Measurements from ENCODE around the gene DOK6. TPM values are rescaled to one million over a fixed set of nuclear protein-coding genes. Genes with fewer than 3 reads are reported as not detected.

Gene DOK6
- total RNA-seq, 1 donor from 2014 or later: 7.0 TPM

DNA sequence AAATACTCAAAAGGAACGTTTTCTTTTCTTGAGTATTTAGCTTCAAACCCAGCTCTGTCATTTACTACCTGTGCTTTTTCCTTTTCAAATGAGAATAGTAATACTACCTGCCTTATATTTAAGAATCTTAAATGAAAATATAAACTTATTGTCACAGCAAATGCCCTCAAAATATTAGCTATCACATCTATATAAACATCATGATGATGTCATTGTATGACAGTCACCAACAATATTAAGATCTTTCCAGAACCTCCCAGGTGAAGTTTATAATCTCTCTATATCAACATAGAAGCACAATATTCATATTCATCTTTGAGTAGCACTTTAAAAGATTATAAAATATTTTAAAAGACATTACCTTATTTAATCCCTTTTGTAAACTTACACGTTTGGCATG lies 92.2 kb downstream of the DOK6 start:
- no peaks in the 10 kb centered on the region for H3K9me3 Mint-ChIP-seq (ENCODE audit: low read depth)
- no peaks in the 10 kb centered on the region for H3K4me1 Mint-ChIP-seq (ENCODE audit: low read depth)
- peaks cover 1% of the 10 kb centered on the region for H3K36me3 Mint-ChIP-seq (ENCODE audit: insufficient read depth)
- TF ChIP-seq, protein P1, sequence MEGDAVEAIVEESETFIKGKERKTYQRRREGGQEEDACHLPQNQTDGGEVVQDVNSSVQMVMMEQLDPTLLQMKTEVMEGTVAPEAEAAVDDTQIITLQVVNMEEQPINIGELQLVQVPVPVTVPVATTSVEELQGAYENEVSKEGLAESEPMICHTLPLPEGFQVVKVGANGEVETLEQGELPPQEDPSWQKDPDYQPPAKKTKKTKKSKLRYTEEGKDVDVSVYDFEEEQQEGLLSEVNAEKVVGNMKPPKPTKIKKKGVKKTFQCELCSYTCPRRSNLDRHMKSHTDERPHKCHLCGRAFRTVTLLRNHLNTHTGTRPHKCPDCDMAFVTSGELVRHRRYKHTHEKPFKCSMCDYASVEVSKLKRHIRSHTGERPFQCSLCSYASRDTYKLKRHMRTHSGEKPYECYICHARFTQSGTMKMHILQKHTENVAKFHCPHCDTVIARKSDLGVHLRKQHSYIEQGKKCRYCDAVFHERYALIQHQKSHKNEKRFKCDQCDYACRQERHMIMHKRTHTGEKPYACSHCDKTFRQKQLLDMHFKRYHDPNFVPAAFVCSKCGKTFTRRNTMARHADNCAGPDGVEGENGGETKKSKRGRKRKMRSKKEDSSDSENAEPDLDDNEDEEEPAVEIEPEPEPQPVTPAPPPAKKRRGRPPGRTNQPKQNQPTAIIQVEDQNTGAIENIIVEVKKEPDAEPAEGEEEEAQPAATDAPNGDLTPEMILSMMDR (IDR thresholded peaks at IDR 0.05; ENCODE audit: unreplicated experiment): no peak
- H3K4me3 Mint-ChIP-seq (ENCODE audit: low read depth): no peak overlapping the region
- H3K27ac Mint-ChIP-seq: no peak overlapping the region
- no peaks in the 10 kb centered on the region for H3K27me3 Mint-ChIP-seq
- no peak for DNase-seq (ENCODE audit: low spot score, unreplicated experiment)

DNA sequence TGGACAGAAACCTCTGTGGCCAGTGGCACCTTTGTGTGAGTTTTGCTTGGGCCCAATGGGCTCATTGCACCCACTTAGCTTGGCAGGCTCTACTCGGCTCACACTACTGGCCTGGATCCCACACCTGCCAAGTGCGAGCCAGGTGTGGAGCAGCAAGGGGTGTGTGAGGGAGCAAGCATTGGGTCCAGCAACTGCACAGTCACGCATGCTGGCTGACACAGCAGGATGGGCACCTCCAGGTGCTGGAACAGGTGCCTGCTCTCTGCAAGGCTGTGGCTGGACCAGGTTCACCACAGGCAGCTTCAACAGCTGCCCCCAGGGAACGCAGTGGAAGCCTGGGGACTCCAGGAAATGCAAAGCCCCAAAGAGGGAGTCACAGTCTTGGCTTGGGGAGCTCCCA lies 94.2 kb downstream of the DOK6 start:
- H3K27me3 Mint-ChIP-seq: no peaks in the 10 kb centered on the region
- no peak overlapping the region for H3K27ac Mint-ChIP-seq
- H3K4me3 Mint-ChIP-seq (ENCODE audit: low read depth): no peak overlapping the region
- peaks cover 1% of the 10 kb centered on the region for H3K36me3 Mint-ChIP-seq (ENCODE audit: insufficient read depth)
- TF ChIP-seq, protein P1 (IDR thresholded peaks at IDR 0.05; ENCODE audit: unreplicated experiment): no peak
- no peaks in the 10 kb centered on the region for H3K4me1 Mint-ChIP-seq (ENCODE audit: low read depth)
- H3K9me3 Mint-ChIP-seq (ENCODE audit: low read depth): no peaks in the 10 kb centered on the region
- no peak for DNase-seq (ENCODE audit: low spot score, unreplicated experiment)

DNA sequence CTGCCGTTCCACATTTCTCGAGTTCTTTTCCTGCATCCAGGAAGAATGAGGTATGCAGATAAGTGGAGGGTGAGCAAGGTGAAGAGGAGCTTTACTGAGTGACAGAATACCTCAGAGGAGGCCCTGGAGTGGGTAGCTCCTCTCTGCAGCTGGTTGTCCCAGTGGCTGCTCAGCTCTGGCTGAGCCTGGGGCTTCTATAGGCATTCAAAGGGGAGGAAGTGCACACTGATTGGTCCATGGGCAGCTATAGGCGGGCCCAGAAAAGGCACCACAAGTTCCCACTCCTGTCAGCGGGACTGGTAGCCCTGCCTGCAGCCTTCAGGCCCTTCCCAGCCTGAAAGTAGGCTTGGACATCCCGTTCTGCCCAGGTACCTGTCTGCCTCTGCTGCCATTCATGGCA lies 94.7 kb downstream of the DOK6 start:
- Mint-ChIP-seq H3K36me3 (ENCODE audit: insufficient read depth) (peaks cover 1% of the 10 kb centered on the region), H3K27me3 (no peaks in the 10 kb centered on the region), H3K9me3 (ENCODE audit: low read depth) (no peaks in the 10 kb centered on the region), H3K4me3 (ENCODE audit: low read depth) (no peak overlapping the region), H3K4me1 (ENCODE audit: low read depth) (no peaks in the 10 kb centered on the region), H3K27ac (no peak overlapping the region)
- no peak for DNase-seq (ENCODE audit: low spot score, unreplicated experiment)
- TF ChIP-seq, protein P1 (IDR thresholded peaks at IDR 0.05; ENCODE audit: unreplicated experiment): no peak

DNA sequence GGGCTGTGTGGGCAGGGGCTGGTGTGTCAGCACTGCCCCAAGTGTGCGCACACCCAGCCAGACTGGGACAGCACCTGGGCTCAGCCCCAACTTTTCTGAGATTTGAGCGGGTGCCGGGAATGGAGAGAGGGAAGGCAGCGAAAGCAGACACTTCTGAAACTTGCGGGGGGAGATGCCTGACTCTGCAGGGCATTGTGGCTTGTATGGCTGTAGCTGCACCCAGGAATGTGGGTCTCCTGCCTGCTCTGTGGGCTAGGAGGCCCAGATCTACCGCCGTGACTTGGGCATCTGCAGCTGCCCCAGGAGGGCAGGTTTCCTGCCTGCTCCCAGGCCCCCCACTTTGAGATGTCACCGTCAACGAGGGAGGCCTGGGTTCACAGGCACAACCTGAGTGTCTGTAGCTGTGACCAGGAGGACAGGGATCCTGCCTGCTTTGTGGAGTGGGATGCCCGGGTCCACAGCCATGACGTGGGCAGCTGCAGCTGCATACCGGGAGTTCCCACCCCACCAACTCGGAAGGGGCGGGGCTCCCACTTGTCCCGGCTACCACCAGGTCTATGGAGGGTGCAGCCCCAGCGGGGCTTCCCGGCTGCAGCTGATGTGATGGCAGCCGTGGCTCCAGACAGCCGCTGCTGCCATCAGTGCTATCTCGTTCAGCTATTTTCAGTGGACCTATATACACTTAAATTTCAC lies 95.3 kb downstream of the DOK6 start:
- TF ChIP-seq, protein P1 (IDR thresholded peaks at IDR 0.05; ENCODE audit: unreplicated experiment): no peak
- Mint-ChIP-seq H3K36me3 (ENCODE audit: insufficient read depth) (peaks cover 1% of the 10 kb centered on the region), H3K4me1 (ENCODE audit: low read depth) (no peaks in the 10 kb centered on the region), H3K4me3 (ENCODE audit: low read depth) (no peak overlapping the region), H3K27me3 (no peaks in the 10 kb centered on the region), H3K9me3 (ENCODE audit: low read depth) (no peaks in the 10 kb centered on the region), H3K27ac (no peak overlapping the region)
- DNase-seq (ENCODE audit: low spot score, unreplicated experiment): no peak

DNA sequence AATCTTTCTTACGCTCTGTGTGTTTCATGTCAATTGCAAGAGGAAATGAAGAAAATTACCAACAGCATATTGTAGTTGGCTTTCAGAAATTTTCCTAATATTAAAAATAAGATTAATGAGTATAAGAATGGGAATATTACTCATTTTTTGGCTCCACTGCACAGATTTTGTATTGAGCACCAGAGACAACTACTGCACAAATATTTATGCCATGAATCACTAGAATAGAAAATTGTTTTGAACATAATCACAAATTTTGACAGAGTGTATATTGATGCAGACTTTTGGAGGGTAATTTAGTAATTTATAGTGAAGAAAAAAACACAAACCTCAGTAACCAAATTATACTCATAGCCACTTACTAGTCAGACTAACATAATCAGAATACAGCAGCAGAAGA lies 118.3 kb downstream of the DOK6 start:
- Mint-ChIP-seq H3K4me3 (ENCODE audit: low read depth) (no peak overlapping the region), H3K4me1 (ENCODE audit: low read depth) (no peaks in the 10 kb centered on the region), H3K36me3 (ENCODE audit: insufficient read depth) (no peaks in the 10 kb centered on the region), H3K27ac (no peak overlapping the region), H3K9me3 (ENCODE audit: low read depth) (no peaks in the 10 kb centered on the region), H3K27me3 (no peaks in the 10 kb centered on the region)
- no peak for DNase-seq (ENCODE audit: low spot score, unreplicated experiment)
- TF ChIP-seq, protein P1 (IDR thresholded peaks at IDR 0.05; ENCODE audit: unreplicated experiment): no peak

Measured in progenitor cell of endocrine pancreas (in vitro differentiated cells).